H1 (cell line): Measurements from ENCODE around the gene DLK2. TPM values are rescaled to one million over a fixed set of nuclear protein-coding genes. Genes with fewer than 3 reads are reported as not detected.

Experiments used
- CTCF ChIA-PET: fragments of 300-600 bp; sonication (Branson Sonifier 250); formaldehyde crosslinking; loops from one replicate; lab custom pipeline; 2021; ENCODE audit not compliant: partially characterized antibody; lab: Charles Lee
- POLR2A ChIA-PET: fragments of 300-600 bp; sonication (Branson Sonifier 250); formaldehyde crosslinking; loops from one replicate; lab custom pipeline; 2021; ENCODE audit warnings: inconsistent platforms; ENCODE audit not compliant: partially characterized antibody; lab: Charles Lee
- DNase-seq, 2 experiments: peaks; one replicate each; pipeline versions ENCODE4 v3.0.0 to v3.0.0-alpha.2; 2010 to 2022; ENCODE audit warnings: low spot score in 2 of 2, low read depth in 1 of 2, mixed read lengths in 1 of 2
- FAIRE-seq: peaks from 2 replicates; lab custom pipeline; 2011; peaks lifted over from hg19 to GRCh38; lab: Jason Lieb, UNC
- H2AFZ ChIP-seq: 2 replicates; pipeline ENCODE4 v1.8.1; 2012; ENCODE audit warnings: low read length, inconsistent platforms
- H2AK5ac ChIP-seq: 2 replicates; pipeline ENCODE4 v1.6.1; 2013; ENCODE audit warnings: low read depth, low read length
- H2BK120ac ChIP-seq: replicated peaks from 2 replicates; pipeline ENCODE3; 2013; ENCODE audit warnings: low read depth, low read length, inconsistent platforms
- H2BK12ac ChIP-seq: 2 replicates; pipeline ENCODE4 v1.6.1; 2013; ENCODE audit warnings: low read depth, low read length
- H2BK15ac ChIP-seq: 2 replicates; pipeline ENCODE4 v1.6.1; 2013; ENCODE audit warnings: low read length
- H2BK20ac ChIP-seq: 2 replicates; pipeline ENCODE4 v1.6.1; 2013; ENCODE audit warnings: low read length
- H2BK5ac ChIP-seq: 2 replicates; pipeline ENCODE4 v1.6.1; 2013; ENCODE audit warnings: low read depth, low read length
- H3K14ac ChIP-seq: 2 replicates; pipeline ENCODE4 v1.6.1; 2013; ENCODE audit warnings: inconsistent platforms; ENCODE audit not compliant: insufficient read length
- H3K18ac ChIP-seq: 2 replicates; pipeline ENCODE4 v1.6.1; 2013; ENCODE audit warnings: low read length; ENCODE audit errors: extremely low read depth
- H3K23ac ChIP-seq: 2 replicates; pipeline ENCODE4 v1.6.1; 2013; ENCODE audit warnings: inconsistent platforms; ENCODE audit not compliant: insufficient read length
- H3K23me2 ChIP-seq: 2 replicates; pipeline ENCODE4 v1.6.1; 2013; ENCODE audit warnings: low read depth, low read length
- H3K27ac ChIP-seq: 2 replicates; pipeline ENCODE4 v1.6.1; 2011; ENCODE audit warnings: low read depth, low read length, inconsistent platforms
- H3K27me3 ChIP-seq, 4 experiments: replicated peaks in 1 of 4; 1 replicate in 1 of 4; 2 replicates in 3 of 4; pipeline versions ENCODE4 v1.6.1 to v1.8.1; 2011 to 2013; ENCODE audit warnings: low read length in 3 of 4, mild to moderate bottlenecking in 3 of 4, inconsistent platforms in 2 of 4, mixed read lengths in 2 of 4, moderate library complexity in 1 of 4; ENCODE audit not compliant: control insufficient read depth in 3 of 4, insufficient read depth in 3 of 4; ENCODE audit errors: extremely low read depth in 1 of 4
- H3K36me3 ChIP-seq, 4 experiments: 2 replicates each; pipeline versions ENCODE4 v1.6.1 to v1.8.1; 2011 to 2013; ENCODE audit warnings: mild to moderate bottlenecking in 4 of 4, low read length in 3 of 4, moderate library complexity in 2 of 4, control low read depth in 1 of 4, inconsistent platforms in 1 of 4; ENCODE audit not compliant: insufficient read depth in 4 of 4, control insufficient read depth in 2 of 4
- H3K4ac ChIP-seq: replicated peaks from 2 replicates; pipeline ENCODE3; 2013; ENCODE audit warnings: low read length, low read depth, mixed read lengths, inconsistent platforms; ENCODE audit not compliant: insufficient read length
- H3K4me1 ChIP-seq, 4 experiments: replicated peaks in 1 of 4; 1 replicate in 1 of 4; 2 replicates in 3 of 4; pipeline versions ENCODE4 v1.6.1 to v1.8.1; 2011 to 2013; ENCODE audit warnings: low read length in 3 of 4, inconsistent platforms in 2 of 4, mixed read lengths in 1 of 4; ENCODE audit not compliant: insufficient read depth in 4 of 4, control insufficient read depth in 3 of 4
- H3K4me2 ChIP-seq, 2 experiments: 2 replicates each; pipeline versions ENCODE4 v1.6.1 to v1.8.1; 2011 to 2013; ENCODE audit warnings: low read depth in 2 of 2, low read length in 2 of 2, control low read depth in 1 of 2, inconsistent platforms in 1 of 2, mild to moderate bottlenecking in 1 of 2; ENCODE audit not compliant: insufficient read depth in 1 of 2
- H3K4me3 ChIP-seq, 4 experiments: fragments of 200-600, 300-600 bp in 1 of 4; sonication (generic), shearing (Covaris generic), sonication (Bioruptor Twin) in 1 of 4; 2 replicates each; pipeline versions ENCODE4 v1.5.1 to v1.8.1; 2011 to 2016; ENCODE audit warnings: low read length in 4 of 4, low read depth in 3 of 4, control low read depth in 2 of 4, inconsistent platforms in 2 of 4, mild to moderate bottlenecking in 2 of 4, mixed read lengths in 1 of 4, moderate library complexity in 1 of 4; ENCODE audit not compliant: insufficient read depth in 2 of 4; ENCODE audit errors: extremely low read depth in 1 of 4
- H3K56ac ChIP-seq: replicated peaks from 2 replicates; pipeline ENCODE3; 2013; ENCODE audit warnings: low read depth, mild to moderate bottlenecking, mixed read lengths, low read length, inconsistent platforms; ENCODE audit not compliant: insufficient read length
- H3K79me1 ChIP-seq: 2 replicates; pipeline ENCODE4 v1.6.1; 2013; ENCODE audit warnings: low read depth, low read length, control low read depth
- H3K79me2 ChIP-seq, 2 experiments: 2 replicates each; pipeline versions ENCODE4 v1.6.1 to v1.8.1; 2012 to 2013; ENCODE audit warnings: low read length in 2 of 2, mild to moderate bottlenecking in 2 of 2, inconsistent platforms in 1 of 2; ENCODE audit not compliant: insufficient read depth in 2 of 2, control insufficient read depth in 1 of 2
- H3K9ac ChIP-seq, 4 experiments: replicated peaks in 1 of 4; 1 replicate in 1 of 4; 2 replicates in 3 of 4; pipeline versions ENCODE4 v1.6.1 to v1.8.1; 2011 to 2013; ENCODE audit warnings: low read depth in 3 of 4, low read length in 3 of 4, control low read depth in 2 of 4, mild to moderate bottlenecking in 2 of 4, moderate library complexity in 2 of 4, inconsistent platforms in 1 of 4; ENCODE audit errors: extremely low read depth in 1 of 4
- H3K9me3 ChIP-seq, 2 experiments: 2 replicates each; pipeline versions ENCODE4 v1.6.1 to v1.8.1; 2012 to 2013; ENCODE audit warnings: mild to moderate bottlenecking in 2 of 2, moderate library complexity in 2 of 2, control low read depth in 1 of 2, inconsistent platforms in 1 of 2, low read depth in 1 of 2, low read length in 1 of 2, mixed read lengths in 1 of 2; ENCODE audit not compliant: insufficient read depth in 2 of 2
- H4K20me1 ChIP-seq, 2 experiments: replicated peaks in 1 of 2; 2 replicates each; pipeline versions ENCODE3 to v1.8.1; 2011 to 2013; ENCODE audit warnings: inconsistent platforms in 2 of 2, low read length in 2 of 2, mild to moderate bottlenecking in 1 of 2; ENCODE audit not compliant: insufficient read depth in 2 of 2, control insufficient read depth in 1 of 2
- H4K5ac ChIP-seq: 2 replicates; pipeline ENCODE4 v1.6.1; 2013; ENCODE audit warnings: low read length, low read depth, mixed read lengths, inconsistent platforms; ENCODE audit not compliant: insufficient read length
- H4K8ac ChIP-seq: 2 replicates; pipeline ENCODE4 v1.8.0; 2013; ENCODE audit warnings: mild to moderate bottlenecking, moderate library complexity, low read length, inconsistent platforms; ENCODE audit not compliant: insufficient read depth; ENCODE audit errors: extremely low read depth
- H4K91ac ChIP-seq: replicated peaks from 2 replicates; pipeline ENCODE3; 2013; ENCODE audit warnings: low read length, mixed read lengths, inconsistent platforms; ENCODE audit not compliant: insufficient read length
- CHD1 ChIP-seq: IDR thresholded peaks from 2 replicates; pipeline ENCODE4 v1.6.1; 2012; ENCODE audit warnings: low read depth, low read length, improper control_type of control experiment
- CHD2 ChIP-seq: IDR thresholded peaks from 2 replicates; pipeline ENCODE4 v1.6.1; 2012; ENCODE audit warnings: low read length, improper control_type of control experiment
- EGR1 ChIP-seq: IDR thresholded peaks from 2 replicates; pipeline ENCODE4 v1.6.1; 2011; ENCODE audit warnings: low read depth, low read length, borderline replicate concordance
- EP300 ChIP-seq, 2 experiments: IDR thresholded peaks; 1 replicate in 1 of 2; 2 replicates in 1 of 2; pipeline ENCODE4 v1.6.1; 2011 to 2012; ENCODE audit warnings: low read depth in 2 of 2, low read length in 2 of 2, mild to moderate bottlenecking in 2 of 2, borderline replicate concordance in 1 of 2, inconsistent platforms in 1 of 2, moderate library complexity in 1 of 2
- HDAC6 ChIP-seq: IDR thresholded peaks from one replicate; pipeline ENCODE4 v1.7.1; 2012; ENCODE audit warnings: low read depth, mild to moderate bottlenecking, inconsistent platforms, low read length, moderate library complexity
- KDM1A ChIP-seq: fragments of 200-600, 300-600 bp; sonication (generic); IDR thresholded peaks from 2 replicates; pipeline ENCODE4 v1.7.1; 2016; ENCODE audit warnings: mild to moderate bottlenecking, low read length, borderline replicate concordance
- POU5F1 ChIP-seq: IDR thresholded peaks from 2 replicates; pipeline ENCODE4 v1.6.1; 2011; ENCODE audit warnings: low read depth, mild to moderate bottlenecking, low read length, moderate library complexity
- RBBP5 ChIP-seq: IDR thresholded peaks from 2 replicates; pipeline ENCODE4 v1.7.1; 2012; ENCODE audit warnings: low read depth, mild to moderate bottlenecking, inconsistent platforms, low read length, moderate library complexity, borderline replicate concordance
- RFX5 ChIP-seq: IDR thresholded peaks from 2 replicates; pipeline ENCODE4 v1.6.1; 2011; ENCODE audit warnings: low read depth, low read length, improper control_type of control experiment, borderline replicate concordance
- SAP30 ChIP-seq: fragments of 300-600 bp; sonication (generic); IDR thresholded peaks from 2 replicates; pipeline ENCODE4 v1.7.1; 2012; ENCODE audit warnings: low read length, moderate library complexity, mild to moderate bottlenecking, inconsistent platforms; ENCODE audit not compliant: insufficient read depth, insufficient replicate concordance
- SIRT6 ChIP-seq: IDR thresholded peaks from one replicate; pipeline ENCODE4 v1.7.1; 2012; ENCODE audit warnings: low read length, inconsistent platforms
- TAF1 ChIP-seq: IDR thresholded peaks from 2 replicates; pipeline ENCODE4 v1.6.1; 2011; ENCODE audit warnings: mild to moderate bottlenecking, low read depth, low read length
- WGBS, 2 experiments: shearing (Covaris generic) in 1 of 2; methylation state at CpG; one replicate each; pipeline versions ENCODE4 v1.1.6 to v1.1.7; 2013 to 2015; ENCODE audit warnings: low lambda C conversion rate in 2 of 2, mixed read lengths in 2 of 2, inconsistent platforms in 1 of 2, low coverage in 1 of 2, missing lambda C conversion rate in 1 of 2; ENCODE audit not compliant: insufficient replicate concordance in 2 of 2, insufficient coverage in 1 of 2, insufficient read length in 1 of 2; ENCODE audit errors: extremely low coverage in 1 of 2, missing lambda C conversion rate in 1 of 2; 5-methylcytosine and 5-hydroxymethylcytosine counted together
- polyA plus RNA-seq, 7 experiments: library from polyadenylated mRNA; depleted of rRNA in 3 of 7; stranded (reverse) in 5 of 7; unstranded in 2 of 7; fragments of >200 nt in 5 of 7; fragments of 200-250 nt in 2 of 7; gene quantifications; 1 replicate in 5 of 7; 2 replicates in 1 of 7; 4 replicates in 1 of 7; pipeline versions ENCODE4 v1.2.1 to v1.2.3, GENCODE V29; 2011 to 2013; ENCODE audit warnings: missing spikeins in 2 of 7, mixed read lengths in 2 of 7
- total RNA-seq: library from RNA; stranded (reverse); fragmentation: NEBNext Ultra II Directional; extraction: Animal tissue kit (Norgen Biotek cat#: 25700); gene quantifications from 2 replicates; pipeline ENCODE4 v1.2.1, GENCODE V29; 2021
- TF ChIP-seq, protein P1 (sequence below): IDR thresholded peaks from 2 replicates; pipeline ENCODE4 v1.6.1; 2011; ENCODE audit warnings: low read depth, mild to moderate bottlenecking, low read length; ENCODE audit not compliant: insufficient read depth

DLK2 gene
- total and polyA plus RNA-seq, 2 of the 8 experiments (the other 6 are each of a cell fraction or from before 2014, with no cell fraction given) = 0.37 to 0.80 TPM

DNA sequence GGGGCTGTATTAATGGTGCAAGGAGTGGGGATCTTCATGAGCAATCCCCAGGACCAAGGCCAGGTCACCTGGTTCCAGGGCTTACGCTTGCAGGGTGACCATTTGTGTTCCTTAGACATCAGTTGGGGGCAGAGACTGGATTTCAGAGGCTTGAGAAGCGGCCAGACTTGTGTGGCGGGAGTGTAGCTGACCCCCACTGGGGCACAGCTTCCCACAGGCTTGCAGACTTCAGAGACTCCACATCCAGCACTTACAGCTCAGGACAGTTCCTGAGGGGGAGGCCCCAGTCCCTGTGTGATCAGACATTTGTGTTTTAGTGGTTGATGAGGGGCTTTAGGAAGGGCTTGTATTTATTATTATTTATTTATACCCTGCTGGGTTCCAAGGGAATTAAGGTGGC is 37.3 kb upstream of the DLK2 start:
- Histone ChIP-seq H3K18ac (no peak overlapping the region), H3K14ac (no peak overlapping the region), H2BK15ac (no peak overlapping the region), H3K4me1 (peaks cover 7 to 19% (median 15%) of the 10 kb centered on the region in 4 experiments), H2AK5ac (no peak overlapping the region), H4K5ac (no peak overlapping the region), H2BK5ac (no peak overlapping the region), H3K9me3 (no peaks in the 10 kb centered on the region), H3K23me2 (no peaks in the 10 kb centered on the region), H3K27ac (no peak overlapping the region), H3K4me2 (no peak overlapping the region), H4K20me1 (peaks cover 20 to 42% of the 10 kb centered on the region in 2 experiments), H3K79me2 (peaks cover 4 to 54% of the 10 kb centered on the region in 2 experiments; a peak in 3 of 4 replicates), H4K8ac (no peak overlapping the region), H3K79me1 (peaks cover 31% of the 10 kb centered on the region), H3K23ac (no peak overlapping the region), H3K9ac (no peak overlapping the region; a peak in 1 of 7 replicates), H2BK120ac (no peak overlapping the region), H3K4ac (no peak overlapping the region), H2AFZ (no peak overlapping the region), H3K36me3 (no peaks in the 10 kb centered on the region), H3K56ac (no peak overlapping the region), H4K91ac (no peak overlapping the region), H3K4me3 (no peak overlapping the region), H3K27me3 (no peaks in the 10 kb centered on the region), H2BK20ac (no peak overlapping the region), H2BK12ac (no peak overlapping the region)
- 61% methylated on average over 3 of the region's 3 CpGs; no CpG with 5 or more reads in 1 of the 2 experiments for WGBS, 2 experiments
- ChIA-PET POLR2A (interaction anchor here (1.2 to 5.6 kb wide), 7 partner anchors 10 to 36 kb away, joined by 3 to 27 read pairs (median 5); partner anchors contain the start of genes LRRC73, POLR1C, TJAP1 and YIPF3), CTCF (interaction anchor here (0.8 to 32.9 kb wide), 6 partner anchors 8 to 236 kb away, joined by 3 to 536 read pairs (median 250); partner anchors contain the start of genes ABCC10, DLK2, LRRC73 and TJAP1)
- no peak for FAIRE-seq
- DNase-seq = no peak
- TF ChIP-seq SAP30 = no peak
- TF ChIP-seq HDAC6 = no peak
- no peak for TF ChIP-seq KDM1A
- TF ChIP-seq, protein P1, sequence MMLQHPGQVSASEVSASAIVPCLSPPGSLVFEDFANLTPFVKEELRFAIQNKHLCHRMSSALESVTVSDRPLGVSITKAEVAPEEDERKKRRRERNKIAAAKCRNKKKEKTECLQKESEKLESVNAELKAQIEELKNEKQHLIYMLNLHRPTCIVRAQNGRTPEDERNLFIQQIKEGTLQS = no peak
- TF ChIP-seq CHD2 = no peak
- no peak for TF ChIP-seq EP300 (IDR thresholded peaks at IDR 0.05; ENCODE audit: borderline replicate concordance in 1 of 2, low read depth in 2 of 2, low read length in 2 of 2)
- TF ChIP-seq SIRT6 = no peak
- TF ChIP-seq RFX5 = no peak
- TF ChIP-seq EGR1 = no peak
- no peak for TF ChIP-seq CHD1
- no peak for TF ChIP-seq POU5F1
- no peak for TF ChIP-seq RBBP5
- no peak for TF ChIP-seq TAF1
